GM18868 (cell line): Measurements from ENCODE around the gene NR3C2.

Experiments
- ATAC-seq: cut with Tn5 transposase; IDR thresholded peaks from one replicate; pipeline ENCODE4 v1.9.1; 2021; ENCODE audit warnings: mild to moderate bottlenecking, moderate library complexity; ENCODE audit not compliant: unreplicated experiment

The NR3C2 gene

GRCh38 chr4:148441986-148442831 is at the start of gene NR3C2:
Gene NR3C2, minus strand, starts transcription at chr4:148442414.
- ATAC-seq, result peak; percentile 95

DNA sequence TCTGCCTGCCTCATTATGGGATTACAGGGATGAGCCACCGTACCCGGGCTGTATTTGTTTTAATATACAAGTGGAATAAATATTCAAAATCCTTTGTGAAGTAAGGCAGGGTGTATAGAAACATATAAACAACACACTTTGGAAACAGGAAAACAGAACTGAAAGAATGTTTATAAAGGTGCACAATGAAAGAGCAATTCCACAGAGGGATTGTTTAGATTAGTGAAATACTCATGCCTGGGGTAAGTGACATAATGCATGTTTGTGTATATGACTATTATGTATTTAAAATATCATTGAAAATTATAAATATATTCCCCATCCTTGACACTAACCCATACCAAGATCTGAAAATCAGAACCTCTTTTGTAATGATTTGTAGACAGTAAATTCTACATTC is 45.0 kb upstream of the NR3C2 start:
- no peak for ATAC-seq

- no peak for ATAC-seq
Observed at GRCh38 chr4:148481636-148482035, 39.4 kb upstream of the NR3C2 start.

- ATAC-seq, result no peak
Observed at GRCh38 chr4:148477276-148477675, 35.1 kb upstream of the NR3C2 start.

- no peak for ATAC-seq
Observed at GRCh38 chr4:148469938-148470337, 27.7 kb upstream of the NR3C2 start.

GRCh38 chr4:148454835-148455234 is 12.6 kb upstream of the NR3C2 start:
- ATAC-seq, result no peak

- ATAC-seq, result no peak
Observed at GRCh38 chr4:148453833-148454232, 11.6 kb upstream of the NR3C2 start.

GRCh38 chr4:148452970-148453369 is 10.8 kb upstream of the NR3C2 start:
- ATAC-seq, result no peak

- no peak for ATAC-seq
Observed at GRCh38 chr4:148449921-148450320, 7.7 kb upstream of the NR3C2 start.

DNA sequence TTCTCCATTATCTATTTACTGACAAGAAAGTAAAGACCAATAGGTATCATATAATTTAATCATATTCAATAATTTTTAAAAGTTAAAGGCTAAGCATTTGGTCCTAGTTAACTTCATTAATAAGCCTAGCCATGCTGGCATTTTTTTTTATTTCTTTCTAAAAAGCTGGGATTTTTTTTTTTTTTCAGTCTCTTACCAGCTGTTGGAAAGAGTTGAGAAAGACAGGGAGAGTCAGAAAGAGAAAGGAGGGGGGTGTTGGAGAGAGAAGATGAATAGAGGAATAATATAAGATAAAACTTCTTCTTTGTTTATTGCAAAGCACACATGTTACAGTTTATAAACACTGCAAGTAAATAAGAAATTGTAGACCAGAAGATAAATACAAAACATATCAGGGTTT is 5.9 kb upstream of the NR3C2 start:
- ATAC-seq, result no peak

DNA sequence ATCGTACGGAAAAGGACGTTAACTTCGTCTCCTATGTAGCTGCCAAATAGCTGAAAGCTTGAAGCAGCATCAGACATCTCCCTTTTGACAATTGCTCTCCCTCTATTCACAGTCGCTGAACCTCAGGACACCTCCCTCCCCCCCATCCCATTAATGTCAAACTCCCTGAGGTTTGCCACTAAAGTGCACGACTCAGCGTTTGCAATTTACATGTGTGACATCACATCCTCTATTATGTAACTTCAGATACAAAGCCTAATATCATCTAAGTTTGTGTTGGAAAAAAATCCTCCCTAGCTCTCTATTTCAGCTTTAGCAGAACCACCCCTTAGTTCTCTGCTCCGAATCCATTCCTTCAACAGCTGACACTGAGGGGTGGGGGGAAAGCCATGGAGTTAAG is 5.5 kb upstream of the NR3C2 start:
- no peak for ATAC-seq

- ATAC-seq, result no peak
Observed at GRCh38 chr4:148445860-148446330, 3.7 kb upstream of the NR3C2 start.

DNA sequence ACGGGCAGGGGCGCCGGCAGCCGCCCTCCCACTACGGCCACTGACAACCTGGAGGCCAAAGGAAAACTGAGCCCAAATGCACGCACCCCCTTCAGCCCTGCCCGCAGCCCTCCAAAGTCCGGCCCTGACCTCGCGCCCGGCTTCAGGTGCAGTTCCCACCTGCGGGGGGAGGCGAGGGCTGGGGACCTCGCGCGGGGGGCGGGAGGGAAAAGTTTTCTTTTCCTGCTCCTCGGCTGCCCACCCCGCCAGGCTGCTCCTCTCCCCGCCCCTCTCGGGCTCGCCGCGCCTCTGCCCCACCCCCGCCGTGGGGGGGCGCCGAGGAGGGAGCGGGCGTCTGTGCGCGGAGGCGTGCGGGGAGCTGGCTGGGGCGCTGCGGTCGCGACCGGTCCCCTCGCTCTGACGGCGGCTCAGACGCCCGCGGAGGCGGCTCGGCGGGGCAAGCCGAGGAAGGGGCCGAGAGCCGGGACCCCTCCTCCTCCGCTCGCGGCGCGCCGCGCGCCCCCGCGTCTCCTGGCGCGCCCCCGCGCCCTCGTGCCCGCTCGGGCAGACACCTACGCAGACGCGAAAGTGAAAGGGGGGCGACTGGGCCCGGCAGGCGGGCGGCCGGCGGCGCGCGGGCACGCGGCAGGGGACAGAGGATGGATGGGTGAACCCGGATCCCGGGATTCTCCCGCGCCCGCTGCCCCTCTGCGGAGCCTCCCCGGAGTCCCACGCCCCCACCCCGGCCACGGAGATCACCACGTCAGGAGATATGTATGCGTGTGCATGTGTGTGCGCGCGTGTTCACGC is 3.1 kb upstream of the NR3C2 start:
- ATAC-seq, result peak; percentile 16

GRCh38 chr4:148444296-148445070 is 2.3 kb upstream of the NR3C2 start:
- no peak for ATAC-seq

DNA sequence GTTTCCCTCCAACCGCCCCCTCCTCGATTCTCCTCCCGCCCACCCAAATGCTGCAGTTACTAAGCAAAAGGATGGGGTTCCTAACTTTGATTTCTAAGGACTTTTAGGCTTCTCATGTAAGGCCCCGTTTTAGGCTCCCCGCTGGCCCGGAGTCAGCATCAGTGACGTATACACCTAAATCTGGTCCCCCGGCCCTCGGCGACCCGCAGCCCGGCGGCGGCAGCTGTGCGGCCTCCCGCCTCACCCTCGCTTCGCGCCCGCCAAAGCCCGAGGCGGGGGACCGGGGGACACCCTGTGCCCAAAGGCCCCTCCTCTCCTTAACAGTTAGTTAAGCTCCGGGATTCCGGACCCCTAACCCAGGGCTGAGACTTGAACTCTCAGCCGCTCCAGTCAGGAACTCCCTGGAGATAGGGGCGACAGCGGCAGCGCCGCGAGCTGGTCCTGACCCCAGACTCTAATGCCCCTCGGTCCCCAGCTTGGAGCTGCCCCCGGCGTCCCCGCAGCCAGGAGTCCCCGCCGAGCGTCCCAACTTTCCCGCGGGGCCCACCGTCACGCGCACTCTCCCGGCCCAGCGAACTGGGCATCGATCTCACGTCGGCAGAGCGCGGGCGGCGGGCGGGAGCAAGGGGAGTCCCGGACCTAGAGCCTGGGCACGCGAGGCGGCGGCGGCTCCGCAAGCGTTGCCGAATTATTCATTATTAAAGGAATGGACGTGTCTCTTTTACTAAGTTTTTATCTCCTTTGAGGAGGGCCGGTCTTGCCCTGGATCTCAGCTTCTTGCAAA is 1.5 kb upstream of the NR3C2 start:
- ATAC-seq, result no peak

- ATAC-seq, result no peak
Observed at GRCh38 chr4:148442832-148443511, 758 bp upstream of the NR3C2 start.

GRCh38 chr4:148441624-148441985 is 609 bp downstream of the NR3C2 start:
- no peak for ATAC-seq

DNA sequence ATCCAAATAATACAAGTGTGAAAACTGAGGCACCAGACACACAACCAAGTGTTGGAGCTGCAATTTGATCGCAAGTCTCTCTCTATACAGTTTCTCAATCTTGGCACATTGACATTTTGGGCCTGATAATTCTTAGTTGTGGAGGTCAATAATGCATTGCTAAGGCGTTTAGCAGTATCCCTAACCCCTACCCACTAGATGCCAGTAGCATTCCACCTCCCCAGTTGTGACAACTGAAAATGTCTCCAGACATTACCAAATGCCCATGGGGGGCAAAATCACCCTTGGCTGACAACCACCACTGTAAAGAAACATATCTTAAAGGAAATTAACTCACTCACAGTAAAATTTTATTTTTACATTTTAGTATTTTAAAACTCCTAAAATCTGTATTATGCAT is 4.2 kb downstream of the NR3C2 start:
- no peak for ATAC-seq

GRCh38 chr4:148437439-148437838 is 4.8 kb downstream of the NR3C2 start:
- no peak for ATAC-seq

- ATAC-seq, result no peak
Observed at GRCh38 chr4:148436512-148436911, 5.7 kb downstream of the NR3C2 start.
